Skin epidermis (tissue), 12 donors: ENCODE results near the gene MARCHF2.
"Not testable (repeated sequence)": the region's sequence is repeated elsewhere in the genome, so short reads cannot be mapped to it uniquely, and the experiment has no call there.

Source experiments
- H3K27ac ChIP-seq, 21 experiments: fragments of 200-600 bp; sonication (generic) in 11 of 21; one replicate each; pipeline ENCODE4 v1.5.0; 2020; ENCODE audit warnings: mild to moderate bottlenecking in 3 of 21, inconsistent platforms in 2 of 21, moderate library complexity in 2 of 21
- H3K4me3 ChIP-seq, 7 experiments: fragments of 200-600 bp; sonication (generic) in 2 of 7; one replicate each; pipeline ENCODE4 v1.5.0; 2020; ENCODE audit warnings: inconsistent platforms in 2 of 7, mild to moderate bottlenecking in 2 of 7, moderate library complexity in 1 of 7

Gene MARCHF2

GRCh38 chr19:8386419-8386818 lies 26.7 kb upstream of the MARCHF2 start:
- H3K4me3 ChIP-seq, result not testable (repeated sequence)
- H3K27ac ChIP-seq, result peak overlapping the region in 17 of 21 experiments; percentile 19 to 77 (median 64)

DNA sequence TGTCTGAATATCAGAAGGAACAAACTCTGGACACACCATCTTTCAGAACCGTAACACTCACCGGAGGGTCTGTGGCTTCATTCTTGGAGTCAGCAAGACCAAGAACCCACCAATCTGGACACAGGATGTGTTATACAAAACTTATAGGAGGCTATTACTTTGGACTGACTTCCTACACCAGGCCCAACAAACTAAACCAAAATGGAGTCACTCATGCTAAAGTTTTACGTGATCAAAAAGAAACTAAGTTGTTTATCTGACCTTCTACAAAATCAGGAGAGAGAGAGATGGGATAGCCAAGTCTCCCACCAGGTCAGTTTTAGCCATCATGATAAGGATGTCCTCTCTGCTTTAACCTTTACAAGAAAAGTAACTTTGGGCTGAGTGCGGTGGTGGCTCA lies 26.1 kb upstream of the MARCHF2 start:
- peak overlapping the region in 2 of 21 experiments; percentile 22 to 52 for H3K27ac ChIP-seq
- no peak overlapping the region for H3K4me3 ChIP-seq

- H3K27ac ChIP-seq, result peak overlapping the region in 6 of 21 experiments; percentile 10 to 52 (median 29)
Observed at GRCh38 chr19:8387688-8388611, 25.2 kb upstream of the MARCHF2 start.

GRCh38 chr19:8388612-8388958 lies 24.5 kb upstream of the MARCHF2 start:
- H3K4me3 ChIP-seq, result no peak overlapping the region
- peak overlapping the region in 3 of 21 experiments; percentile 12 to 98 (median 40) for H3K27ac ChIP-seq

More at GRCh38 chr19:8387688-8388611, 25.2 kb upstream of the MARCHF2 start:
- H3K4me3 ChIP-seq, result no peak overlapping the region

- peak within 1 kb of the TSS; percentile 69 to 99 (median 81) for H3K4me3 ChIP-seq
- peak within 1 kb of the TSS; percentile 96 to 100 (median 100) for H3K27ac ChIP-seq
Observed at GRCh38 chr19:8389891-8390616, 23.1 kb upstream of the MARCHF2 start, which contains the start of gene RAB11B. Gene RAB11B, plus strand, starts transcription at chr19:8390360. Its CDS starts 57 bp downstream, at chr19:8390417.

DNA sequence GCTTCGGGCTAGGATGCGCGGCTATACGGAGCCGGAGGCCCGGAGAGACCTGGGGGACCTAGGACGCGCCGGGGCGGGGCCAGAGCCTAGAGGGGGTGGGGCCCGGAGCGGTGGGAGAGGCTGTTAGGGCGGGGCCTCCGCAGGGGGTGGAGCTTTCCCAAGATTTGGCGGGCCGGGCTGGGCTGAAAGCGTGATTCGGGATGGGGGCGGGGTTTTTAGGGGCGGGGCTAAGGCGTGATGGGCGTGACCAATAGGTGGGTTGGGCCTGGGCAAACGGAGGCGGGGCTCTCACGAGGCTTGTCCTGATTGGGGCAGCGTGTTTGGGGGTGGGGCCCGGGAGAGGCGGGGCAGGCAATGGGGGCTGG lies 22.5 kb upstream of the MARCHF2 start:
- H3K4me3 ChIP-seq, result peak overlapping the region; percentile 69 to 99 (median 81)
- H3K27ac ChIP-seq, result peak overlapping the region; percentile 96 to 100 (median 100)

GRCh38 chr19:8391198-8392016 lies 21.7 kb upstream of the MARCHF2 start:
- Histone ChIP-seq H3K4me3 (peak overlapping the region in 3 of 7 experiments; percentile 69 to 99 (median 86)), H3K27ac (peak overlapping the region in 15 of 21 experiments; percentile 6 to 100 (median 75))

DNA sequence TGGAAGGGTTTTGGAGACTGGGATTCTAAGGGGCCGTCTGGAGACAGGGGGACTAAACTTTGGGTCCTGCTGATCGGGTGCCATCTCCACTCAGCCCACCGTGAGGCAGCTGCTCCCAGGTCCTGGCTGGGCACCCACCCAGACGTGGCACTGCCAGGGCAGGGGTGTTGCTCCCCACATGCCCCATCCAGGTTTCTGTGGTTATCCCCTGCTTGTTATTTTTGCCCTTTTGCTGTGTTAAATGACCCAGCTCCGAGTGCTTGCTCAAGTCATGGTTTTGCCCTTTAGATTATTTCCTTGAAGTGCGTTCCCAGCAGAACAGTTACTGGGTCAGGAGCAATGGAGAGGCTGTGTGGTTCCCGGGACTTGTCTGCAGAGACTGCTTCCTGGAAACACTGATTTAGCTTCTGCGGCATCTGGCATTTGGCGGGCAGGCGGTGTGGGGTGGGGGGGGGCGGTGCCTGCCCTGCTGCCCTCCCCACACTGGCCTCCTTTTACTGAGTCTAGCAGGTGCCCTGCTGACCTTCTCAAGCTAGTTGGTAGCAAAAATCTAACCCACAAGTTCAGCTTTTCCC lies 21.0 kb upstream of the MARCHF2 start:
- H3K27ac ChIP-seq, result peak overlapping the region in 13 of 21 experiments; percentile 1 to 100 (median 71)
- no peak overlapping the region for H3K4me3 ChIP-seq

GRCh38 chr19:8393192-8393870 lies 19.8 kb upstream of the MARCHF2 start:
- Histone ChIP-seq H3K27ac (peak overlapping the region in 11 of 21 experiments; percentile 7 to 85 (median 45)), H3K4me3 (no peak overlapping the region)

GRCh38 chr19:8393871-8394250 lies 19.2 kb upstream of the MARCHF2 start:
- no peak overlapping the region for H3K4me3 ChIP-seq
- peak overlapping the region in 10 of 21 experiments; percentile 7 to 85 (median 46) for H3K27ac ChIP-seq

DNA sequence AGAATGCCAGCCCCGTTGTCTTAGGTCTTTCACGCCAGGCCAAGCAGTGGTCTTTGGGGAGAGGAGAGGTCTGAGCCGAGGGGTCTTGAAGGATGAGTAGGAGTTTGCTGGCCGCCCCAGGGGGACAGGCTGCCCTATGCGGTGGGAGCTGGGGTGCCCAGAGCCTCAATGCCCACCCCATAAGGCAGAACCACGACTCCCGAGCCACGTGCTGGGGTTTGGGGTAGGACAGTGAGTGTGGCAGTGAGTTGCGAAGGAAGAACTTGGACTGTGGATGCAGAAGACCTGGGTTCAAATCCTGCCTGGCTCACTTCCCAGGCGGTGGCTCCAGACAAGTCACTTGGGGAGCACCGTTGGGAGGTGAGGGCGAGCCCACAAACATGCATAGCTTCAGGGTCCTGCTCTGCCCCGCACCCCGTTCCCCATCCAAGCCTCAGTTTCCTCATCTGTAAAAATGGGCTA lies 17.5 kb upstream of the MARCHF2 start:
- peak overlapping the region in 2 of 21 experiments; percentile 41 to 63 for H3K27ac ChIP-seq
- no peak overlapping the region for H3K4me3 ChIP-seq

- H3K27ac ChIP-seq, result peak overlapping the region in 4 of 21 experiments; percentile 2 to 41 (median 16)
Observed at GRCh38 chr19:8396185-8396562, 16.9 kb upstream of the MARCHF2 start.

DNA sequence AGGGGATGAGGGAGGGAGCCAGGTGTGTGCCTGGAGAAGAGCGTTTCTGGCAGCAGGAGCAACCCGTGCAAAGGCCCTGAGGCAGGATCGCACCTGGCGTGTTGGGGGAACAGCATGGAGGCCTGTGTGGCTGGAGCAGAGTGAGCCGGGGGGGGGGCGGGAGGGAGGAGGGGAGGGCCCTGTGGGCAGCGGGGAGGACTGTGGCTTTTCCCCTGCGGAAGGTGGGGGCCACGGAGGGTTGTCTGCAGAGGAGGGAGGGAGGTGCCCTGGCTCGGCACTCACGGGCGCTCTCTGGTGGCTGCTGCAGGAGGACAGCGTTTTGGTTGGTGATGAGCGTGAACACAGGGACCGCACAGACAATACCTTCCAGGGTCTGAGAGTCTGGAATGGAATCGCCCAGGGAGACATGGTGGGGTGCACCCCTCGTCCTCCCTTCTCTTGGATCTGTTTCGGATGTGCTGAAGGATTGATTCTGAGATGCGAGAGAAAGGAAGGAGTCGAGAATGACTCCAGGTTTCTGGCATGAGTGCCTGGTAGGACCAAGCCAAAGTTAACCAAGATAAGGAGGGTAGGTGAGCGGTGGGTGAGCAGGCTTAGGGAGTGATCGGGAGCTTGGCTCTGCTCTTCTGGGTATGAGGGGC lies 16.4 kb upstream of the MARCHF2 start:
- Histone ChIP-seq H3K27ac (peak overlapping the region in 8 of 21 experiments; percentile 2 to 46 (median 18)), H3K4me3 (no peak overlapping the region)

More at GRCh38 chr19:8396185-8396562, 16.9 kb upstream of the MARCHF2 start:
- H3K4me3 ChIP-seq, result no peak overlapping the region

- Histone ChIP-seq H3K27ac (peak overlapping the region in 9 of 21 experiments; percentile 2 to 46 (median 23)), H3K4me3 (no peak overlapping the region)
Observed at GRCh38 chr19:8397271-8397670, 15.8 kb upstream of the MARCHF2 start.

DNA sequence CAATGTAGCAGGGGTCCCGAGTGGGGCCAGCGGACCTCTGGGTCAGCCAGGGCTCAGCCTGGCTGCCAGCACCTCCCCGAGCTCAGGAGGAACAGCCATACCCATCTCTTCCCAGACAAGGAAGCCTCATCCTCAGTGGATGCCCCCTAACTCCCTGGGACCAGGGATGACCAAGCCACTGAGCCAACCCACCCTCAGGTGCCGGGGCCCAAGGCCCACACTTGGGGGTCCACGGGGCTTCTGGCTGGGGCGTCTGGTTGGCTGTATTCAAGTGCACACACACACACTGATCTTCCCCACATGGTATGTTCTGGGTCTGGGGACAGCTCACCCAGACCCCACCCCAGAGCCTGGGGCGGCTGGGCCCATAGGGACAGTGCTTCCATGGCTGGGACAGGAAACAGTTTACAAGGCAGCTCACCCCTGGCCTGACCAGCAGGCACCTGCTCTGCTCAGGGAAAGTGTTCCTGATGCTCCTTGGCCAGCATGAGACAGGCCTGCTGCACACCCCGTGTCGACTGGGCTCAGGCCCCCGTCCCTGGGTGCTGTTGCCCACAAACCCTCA lies 15.3 kb upstream of the MARCHF2 start:
- Histone ChIP-seq H3K4me3 (no peak overlapping the region), H3K27ac (peak overlapping the region in 4 of 21 experiments; percentile 4 to 46 (median 43))

DNA sequence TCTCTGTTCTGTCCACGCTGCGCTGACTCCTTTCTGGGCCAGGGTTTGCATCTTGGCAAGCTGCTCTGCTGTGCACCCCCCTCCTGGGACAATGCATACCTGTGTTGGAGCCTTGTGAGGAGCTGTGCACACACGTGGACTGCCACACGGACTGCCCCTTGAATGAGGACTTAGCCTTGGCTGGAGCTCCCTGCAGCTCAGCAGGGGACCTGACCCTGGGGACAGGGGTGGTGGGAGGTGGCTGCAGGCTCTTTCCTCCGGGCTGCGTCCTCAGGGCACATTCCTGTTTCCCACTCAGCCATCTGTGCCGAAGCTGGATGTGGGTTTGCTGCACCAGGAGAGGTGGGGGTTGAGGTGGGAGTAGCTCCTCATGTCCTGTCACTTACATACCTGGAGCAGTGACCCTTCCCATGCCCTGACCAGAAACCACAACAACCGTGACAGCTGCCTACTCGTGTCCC lies 14.8 kb upstream of the MARCHF2 start:
- H3K27ac ChIP-seq, result peak overlapping the region in 1 of 21 experiments; percentile 46
- H3K4me3 ChIP-seq, result no peak overlapping the region

- Histone ChIP-seq H3K4me3 (no peak overlapping the region), H3K27ac (no peak overlapping the region)
Observed at GRCh38 chr19:8399681-8400188, 13.4 kb upstream of the MARCHF2 start.
